Fibroblast of the aortic adventitia (primary cell): ENCODE data around the gene CLEC16A. TPM values are rescaled to one million over a fixed set of nuclear protein-coding genes. Genes with fewer than 3 reads are reported as not detected.
A peak's percentile ranks its signal among the peaks of the same experiment; 100 is the strongest.
"Not testable (repeated sequence)": the region's sequence is repeated elsewhere in the genome, so short reads cannot be mapped to it uniquely, and the experiment has no call there.

Experiments used
- DNase-seq: peaks from one replicate; pipeline ENCODE4 v3.0.0-alpha.2; 2010; ENCODE audit warnings: low read depth
- H3K4me3 ChIP-seq: 2 replicates; pipeline ENCODE4 v1.5.1; 2011; ENCODE audit warnings: low read depth, mild to moderate bottlenecking, control low read depth, low read length, moderate library complexity
- CTCF ChIP-seq: IDR thresholded peaks from 2 replicates; pipeline ENCODE4 v1.5.1; 2011; ENCODE audit warnings: mild to moderate bottlenecking, low read length, control low read depth, inconsistent platforms; ENCODE audit not compliant: insufficient read depth
- total RNA-seq: library from RNA; depleted of rRNA; stranded (reverse); fragments of >200 nt; gene quantifications from 2 replicates; pipeline ENCODE4 v1.2.3, GENCODE V29; 2012; ENCODE audit warnings: low replicate concordance

The CLEC16A gene
- total RNA-seq, 1 donor, result 16.3 TPM

- H3K4me3 ChIP-seq, result peak overlapping the region; percentile 38
- no peak for DNase-seq
- TF ChIP-seq CTCF, result no peak
Measured at GRCh38 chr16:10937068-10937859, 7.1 kb upstream of the CLEC16A start.

- no peak for DNase-seq
- TF ChIP-seq CTCF, result no peak
- H3K4me3 ChIP-seq, result no peak overlapping the region
Measured at GRCh38 chr16:10938321-10938720, 6.0 kb upstream of the CLEC16A start.

GRCh38 chr16:10938796-10939648 lies 5.3 kb upstream of the CLEC16A start:
- H3K4me3 ChIP-seq, result peak overlapping the region; percentile 85
- TF ChIP-seq CTCF, result no peak
- DNase-seq, result no peak

- TF ChIP-seq CTCF, result no peak
- DNase-seq, result no peak
- peak overlapping the region; percentile 85 for H3K4me3 ChIP-seq
Measured at GRCh38 chr16:10939649-10940234, 4.6 kb upstream of the CLEC16A start.

- H3K4me3 ChIP-seq, result peak overlapping the region; percentile 85
- TF ChIP-seq CTCF, result no peak
- no peak for DNase-seq
Measured at GRCh38 chr16:10940501-10941079, 3.8 kb upstream of the CLEC16A start.

GRCh38 chr16:10941127-10941933 lies 3.0 kb upstream of the CLEC16A start:
- no peak for DNase-seq
- no peak for TF ChIP-seq CTCF
- peak overlapping the region; percentile 85 for H3K4me3 ChIP-seq

- not testable (repeated sequence) for DNase-seq
- peak overlapping the region; percentile 85 for H3K4me3 ChIP-seq
Measured at GRCh38 chr16:10941935-10942351, 2.4 kb upstream of the CLEC16A start.
